ENCODE data around the gene IRAG1.

The IRAG1 gene

DNA sequence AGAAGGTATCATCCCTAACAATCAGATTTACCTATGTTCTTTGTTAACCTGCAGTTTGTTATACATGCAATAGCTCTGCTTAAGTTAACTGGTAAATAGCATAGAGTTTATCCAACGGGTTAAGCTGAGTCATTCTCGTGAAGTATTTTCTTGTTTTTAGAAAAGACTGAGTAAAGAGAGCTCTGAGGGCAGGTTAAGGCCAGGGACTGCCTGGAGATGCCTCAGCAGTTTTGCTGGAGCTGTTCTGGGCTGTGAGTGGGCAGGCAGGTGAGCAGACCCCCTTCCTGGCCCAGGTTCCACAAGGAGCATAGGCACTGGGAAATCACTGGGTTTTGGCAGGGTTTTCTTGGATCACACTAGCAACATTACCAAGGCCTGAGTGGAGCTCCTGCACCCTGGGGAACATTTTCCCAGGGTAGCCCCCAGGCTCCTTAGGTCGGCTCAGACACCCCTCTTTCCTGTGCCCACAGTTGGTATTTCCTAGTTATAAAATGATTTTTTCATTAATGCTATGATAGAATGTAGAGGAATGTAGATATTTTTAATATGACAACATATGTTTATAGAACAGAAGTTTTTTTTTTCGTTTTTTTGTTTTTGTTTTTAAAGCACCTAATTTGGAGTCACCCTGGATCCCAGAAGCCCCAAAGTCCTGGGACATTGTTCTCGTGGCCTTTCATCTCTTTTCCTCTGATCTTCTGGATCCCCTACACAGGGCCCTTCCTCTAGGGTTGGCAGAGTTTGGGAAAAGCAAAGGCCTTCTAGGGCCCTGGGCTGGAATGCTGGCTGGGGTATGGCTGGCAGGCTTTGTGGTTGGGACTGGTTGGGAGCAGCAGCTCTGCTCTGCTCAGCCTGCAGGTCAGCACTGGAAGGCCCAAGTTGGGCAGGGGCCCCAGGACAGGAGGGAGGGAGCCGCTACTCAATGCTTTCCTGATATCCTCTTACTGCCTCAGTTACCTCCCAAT is 26.7 kb downstream of the IRAG1 start:
- no peak for DNase-seq

DNA sequence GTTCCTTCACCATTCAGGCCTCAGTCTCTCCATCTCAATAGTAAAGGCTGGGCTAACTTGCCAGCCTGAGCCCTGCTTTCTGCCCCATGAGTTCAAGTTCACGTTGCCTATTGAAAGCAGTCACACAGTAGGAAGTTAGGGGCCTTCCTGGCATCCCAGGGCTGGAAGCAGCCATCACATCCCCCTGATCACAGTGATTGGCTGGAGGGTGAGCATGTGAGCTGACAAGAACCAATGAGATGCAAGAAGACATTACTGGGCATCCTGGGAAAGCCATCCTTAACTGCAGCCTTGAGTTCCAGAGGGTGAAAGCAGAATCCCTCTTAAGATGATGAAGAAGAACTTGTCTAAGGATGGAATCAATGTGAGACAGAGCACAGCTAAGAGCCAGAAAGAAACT is 29.1 kb downstream of the IRAG1 start:
- no peak for DNase-seq

DNA sequence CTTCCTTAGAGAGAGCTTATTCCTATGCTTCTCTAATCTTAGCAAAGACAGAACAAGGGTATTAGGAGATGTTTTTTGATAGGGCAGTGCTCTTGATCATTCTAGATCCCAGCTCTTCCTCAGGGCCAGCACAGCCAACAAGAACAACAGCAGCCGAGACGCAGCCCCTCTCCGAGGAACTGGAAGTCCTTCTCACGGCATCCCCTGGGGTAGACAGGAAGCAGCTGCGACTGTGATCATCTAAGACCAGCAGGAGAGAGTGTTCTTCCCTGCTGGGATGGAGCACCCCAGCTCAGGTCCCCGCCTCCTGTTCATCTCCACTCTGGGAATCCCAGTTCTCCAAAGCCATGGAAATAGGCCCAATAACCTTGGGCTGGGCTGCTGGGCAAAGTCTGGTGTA is 29.6 kb downstream of the IRAG1 start:
- no peak for DNase-seq

DNA sequence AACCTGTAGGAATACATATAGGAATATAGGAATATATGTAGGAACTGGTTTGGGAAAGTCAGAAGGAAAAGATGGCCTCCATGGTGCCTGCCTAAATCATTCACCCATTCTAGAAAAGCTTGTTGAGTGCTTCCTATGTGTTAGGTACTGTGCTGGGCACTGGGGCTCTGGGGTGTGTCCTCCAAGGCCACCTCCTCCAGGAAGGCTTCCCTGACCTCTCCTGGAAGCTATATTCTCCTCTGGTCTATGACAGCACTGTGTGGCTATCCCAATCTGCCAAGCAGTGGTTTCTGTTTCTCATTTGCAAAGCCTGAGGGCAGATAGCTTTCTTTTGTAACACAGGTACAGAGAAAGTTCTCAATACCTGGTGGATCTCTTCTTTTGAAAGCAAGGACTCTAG is 30.2 kb downstream of the IRAG1 start:
- no peak for DNase-seq

DNA sequence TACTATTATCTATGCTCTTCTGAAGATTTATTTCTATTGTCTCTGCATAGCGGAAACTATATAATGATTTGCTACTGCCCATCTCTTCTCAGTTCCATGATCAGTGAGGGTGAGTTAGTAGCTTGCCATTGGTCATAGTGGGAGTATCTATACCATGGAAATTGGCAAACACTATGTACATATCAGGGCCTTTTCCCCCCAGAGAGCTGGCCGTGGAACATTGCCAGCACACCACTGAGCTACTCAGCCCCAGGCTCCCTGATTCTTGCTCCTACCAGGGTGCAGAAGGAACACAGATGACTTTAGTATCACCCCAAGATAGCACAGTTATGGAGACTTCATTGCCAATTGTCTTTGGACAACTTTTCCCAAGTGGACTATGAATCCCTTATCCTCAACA is 33.2 kb downstream of the IRAG1 start:
- DNase-seq, result no peak

DNA sequence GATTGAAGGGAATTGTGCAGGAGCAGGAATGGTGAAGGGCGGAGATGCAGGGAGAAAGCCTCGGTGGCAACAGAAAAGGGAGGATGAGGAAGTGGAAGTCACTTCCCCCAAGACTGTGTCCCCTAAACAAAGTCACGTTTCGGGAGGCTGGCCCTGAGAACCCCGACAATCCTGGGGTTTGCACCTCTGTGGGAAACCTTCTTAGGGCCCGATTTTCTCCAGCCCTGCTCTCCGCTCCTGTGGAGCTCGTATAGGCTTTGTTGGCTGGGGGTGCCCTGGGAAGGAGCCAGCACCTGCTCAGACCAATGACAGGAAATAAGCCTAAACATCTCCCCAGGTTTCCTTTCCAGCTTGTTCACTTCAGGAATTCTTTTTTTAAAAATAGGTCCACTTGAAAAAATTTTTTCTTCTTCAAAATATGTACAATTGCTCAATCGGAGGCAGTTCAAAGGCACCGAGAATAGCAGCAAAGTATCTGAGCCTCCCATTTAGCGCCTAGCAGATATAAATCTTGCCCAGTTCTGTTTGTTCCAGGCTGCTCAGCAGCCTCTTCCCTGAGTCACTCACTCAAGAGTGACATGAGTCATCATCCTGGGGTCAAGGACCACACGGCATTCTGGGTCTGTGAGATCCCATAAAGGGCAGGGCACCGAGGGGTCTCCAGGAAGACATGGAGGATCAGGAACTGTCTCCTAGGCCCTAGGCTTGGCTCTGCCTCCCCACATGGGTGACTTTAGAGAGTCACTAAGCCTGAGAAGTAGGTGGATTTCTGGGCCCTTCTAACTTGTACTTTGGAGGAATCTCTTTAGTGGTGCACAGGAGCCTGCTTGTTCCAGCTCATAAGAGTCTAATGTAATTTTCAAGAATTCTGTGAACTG is 34.0 kb downstream of the IRAG1 start:
- no peak for DNase-seq

DNA sequence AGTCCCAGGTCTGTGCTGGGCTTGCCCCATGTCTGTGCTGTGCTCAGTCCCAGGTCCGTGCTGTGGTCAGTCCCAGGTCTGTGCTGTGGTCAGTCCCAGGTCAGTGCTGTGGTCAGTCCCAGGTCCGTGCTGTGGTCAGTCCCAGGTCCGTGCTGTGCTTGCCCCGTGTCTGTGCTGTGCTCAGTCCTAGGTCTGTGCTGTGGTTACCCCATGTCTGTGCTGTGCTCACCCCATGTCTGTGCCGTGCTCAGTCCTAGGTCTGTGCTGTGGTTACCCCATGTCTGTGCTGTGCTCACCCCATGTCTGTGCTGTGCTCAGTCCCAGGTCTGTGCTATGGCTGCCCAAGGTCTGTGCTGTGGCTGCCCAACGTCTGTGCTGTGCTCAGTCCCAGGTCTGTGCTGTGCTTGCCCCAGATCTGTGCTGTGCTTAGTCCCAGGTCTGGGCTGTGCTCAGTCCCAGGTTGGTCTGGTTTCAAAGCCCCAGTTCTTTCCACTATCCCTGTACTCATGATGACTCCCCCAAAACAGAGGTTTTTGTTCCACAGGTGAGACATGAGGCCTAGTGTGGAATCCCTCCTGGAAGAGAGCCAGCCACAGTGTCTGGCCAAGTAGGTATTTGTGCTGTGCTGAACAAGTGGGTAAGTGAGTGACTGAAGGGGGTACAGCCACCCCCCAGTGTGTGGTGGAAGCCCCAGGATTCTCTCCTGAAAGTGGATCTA is 34.8 kb downstream of the IRAG1 start:
- DNase-seq, result no peak

DNA sequence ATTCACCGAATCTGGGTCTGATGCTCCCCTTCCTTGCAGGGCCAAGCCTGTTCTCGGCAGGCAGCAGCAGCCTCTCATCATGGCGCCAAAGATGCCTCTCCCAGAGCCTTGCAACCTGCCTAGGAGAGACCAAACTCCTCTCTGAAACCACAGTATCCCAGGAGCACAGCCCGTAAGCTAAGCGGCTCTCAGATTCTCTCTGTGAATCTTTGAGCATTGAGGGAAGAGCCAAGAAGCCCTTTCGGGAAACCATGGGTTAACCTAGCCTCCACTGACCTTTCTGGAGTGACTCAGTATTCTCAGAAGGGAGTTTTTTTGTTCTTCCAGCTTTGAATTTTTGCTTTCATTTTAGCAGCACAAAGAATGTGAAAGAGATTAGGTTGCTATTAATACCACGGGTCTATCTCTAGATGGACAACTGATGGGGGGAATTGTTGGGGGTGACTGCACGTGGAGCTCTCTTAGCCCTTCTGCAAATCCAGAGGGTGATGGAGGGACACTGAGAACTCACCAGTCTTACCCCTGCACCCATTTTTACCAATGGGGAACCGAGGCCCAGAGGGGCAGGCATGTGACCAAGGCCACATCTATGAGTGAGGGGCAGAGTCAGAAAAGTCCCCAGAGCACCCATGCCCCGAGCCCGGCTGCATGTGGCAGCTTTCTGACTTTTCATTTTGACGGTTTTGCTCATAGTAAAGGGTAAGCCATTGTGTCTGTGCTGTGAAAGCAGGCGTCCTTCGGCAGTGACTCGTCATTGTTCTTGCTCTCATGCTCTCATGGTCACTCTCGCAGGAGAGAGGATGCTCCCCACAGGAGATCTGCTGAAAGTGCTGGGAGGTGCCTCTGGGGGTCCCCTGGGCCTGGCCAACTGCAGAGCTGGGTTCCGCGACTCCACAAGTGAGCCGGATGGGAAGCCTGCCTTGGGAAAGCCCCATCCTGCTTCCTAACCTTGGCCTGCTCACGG is 36.0 kb downstream of the IRAG1 start:
- DNase-seq, result no peak

DNA sequence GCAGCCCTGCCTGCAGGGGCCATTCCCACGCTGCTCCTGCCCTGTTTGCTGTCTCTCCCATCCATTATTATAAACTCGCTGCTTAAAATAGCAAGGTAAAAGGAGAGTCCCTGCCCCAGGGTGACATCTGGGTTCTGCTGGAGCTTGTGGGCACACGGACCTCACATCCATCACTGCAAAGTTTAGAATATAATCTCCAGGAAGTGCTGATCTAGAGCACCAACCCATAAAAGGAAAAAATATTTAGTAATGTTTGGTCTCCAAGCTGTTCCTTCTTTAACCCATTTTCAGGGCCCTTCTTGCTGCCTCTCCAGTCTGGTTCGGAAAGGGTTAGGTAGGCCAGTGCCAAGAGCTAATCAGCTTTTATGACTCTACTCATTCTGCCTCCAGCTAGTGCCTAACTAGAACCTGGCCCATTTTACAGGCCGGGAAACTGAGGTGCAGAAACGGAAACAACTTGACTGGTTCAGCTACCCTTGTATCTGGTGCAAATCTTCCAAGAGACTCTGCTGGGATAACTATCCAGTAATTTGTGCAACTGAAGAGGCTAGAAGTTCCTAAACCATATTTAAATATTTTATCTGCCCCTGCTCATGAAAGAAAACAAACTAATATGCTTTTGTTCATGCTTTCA is 37.5 kb downstream of the IRAG1 start:
- DNase-seq, result no peak

DNA sequence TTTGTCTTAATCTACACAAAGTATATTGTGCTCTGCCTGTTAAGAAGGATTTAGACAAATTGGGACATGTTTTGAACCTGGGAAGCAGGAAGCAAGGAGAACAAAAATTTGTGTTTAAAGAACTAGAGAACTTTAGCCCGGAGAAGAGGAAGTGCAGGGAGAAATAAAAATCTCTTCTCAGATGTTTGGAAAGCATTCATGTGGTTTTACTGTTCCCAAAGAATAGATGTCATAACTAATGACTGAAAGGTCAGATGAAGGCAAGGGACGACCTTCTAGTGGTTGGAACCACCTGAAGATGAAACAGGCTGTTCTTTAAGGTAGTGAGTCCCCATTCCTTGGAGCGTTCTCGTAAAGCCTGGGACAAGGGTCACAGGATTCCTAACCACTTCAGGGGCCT is 38.3 kb downstream of the IRAG1 start:
- DNase-seq, result no peak

DNA sequence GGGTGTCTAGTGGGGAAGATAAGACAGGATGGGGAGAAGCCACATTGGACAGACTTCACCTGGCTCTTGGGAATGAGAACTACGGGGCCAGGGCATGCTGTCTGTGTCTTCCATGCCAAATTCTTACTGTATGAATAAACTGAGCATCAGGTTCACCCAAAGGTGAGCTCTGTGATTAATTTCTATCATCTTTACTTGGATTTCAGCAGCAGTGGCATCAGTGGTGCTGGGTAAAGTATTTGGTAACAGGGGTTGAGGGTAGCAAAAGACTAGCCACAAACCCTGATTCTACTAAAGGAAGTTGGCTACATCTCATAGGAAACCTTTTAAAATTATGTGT is 38.8 kb downstream of the IRAG1 start:
- no peak for DNase-seq

DNA sequence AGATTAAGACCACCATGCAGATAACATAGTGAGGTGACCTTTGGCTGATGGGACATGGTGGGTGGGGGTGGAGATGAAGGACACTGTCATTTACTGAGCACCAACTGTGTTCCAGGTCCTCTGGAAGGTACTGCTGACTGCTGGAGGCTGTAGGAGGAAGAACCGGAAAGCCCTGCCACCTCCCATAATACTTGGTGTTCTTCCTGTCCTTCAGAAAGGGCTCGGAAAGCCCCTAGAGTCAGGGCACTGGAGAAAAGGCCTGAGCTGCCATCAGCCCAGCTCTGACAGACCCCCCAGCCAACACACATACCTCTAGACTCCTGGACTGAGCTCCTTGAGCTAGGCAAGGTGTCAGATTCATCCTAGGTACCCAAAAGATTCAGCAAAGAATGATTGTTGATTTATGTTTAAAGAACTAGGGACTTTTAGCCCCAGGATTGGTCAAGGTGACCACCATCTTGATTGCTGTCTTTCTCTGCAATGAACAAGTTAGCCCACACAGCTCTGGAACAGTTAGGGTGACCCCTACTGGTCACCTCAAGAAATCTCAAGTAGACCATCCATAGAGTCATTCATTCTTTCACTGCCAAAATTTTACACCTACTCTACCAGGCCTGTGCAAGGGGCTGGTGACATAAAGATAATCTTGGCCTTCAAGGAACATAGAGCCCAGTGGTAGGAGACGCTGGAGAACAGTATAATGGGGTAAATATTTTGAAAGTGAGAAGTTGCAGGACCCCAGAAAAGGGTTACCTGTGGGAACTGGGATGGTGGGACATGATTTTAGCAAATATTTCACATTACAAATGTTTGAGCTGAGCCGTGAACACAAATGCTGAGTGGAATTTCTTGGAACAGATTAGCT is 39.4 kb downstream of the IRAG1 start:
- peak; percentile 21 for DNase-seq

DNA sequence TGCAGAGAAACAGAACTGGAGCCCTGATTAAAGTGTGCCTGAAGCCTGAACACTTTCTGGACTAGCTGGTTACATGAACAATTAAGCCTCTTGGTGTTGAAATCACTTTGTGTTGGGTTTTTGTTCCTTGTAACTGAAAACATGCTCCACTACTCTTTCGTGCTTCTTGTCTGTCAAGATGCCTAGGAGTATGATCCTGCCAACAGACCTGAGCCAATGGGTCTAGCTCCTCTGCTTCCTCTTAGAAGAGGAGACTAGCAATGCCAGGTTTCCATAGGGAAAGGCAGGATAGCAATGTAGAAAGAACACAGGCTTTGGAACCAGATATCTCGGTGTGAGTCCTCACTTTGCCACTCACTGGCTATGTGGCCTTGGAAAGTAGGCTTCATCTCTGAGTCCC is 40.3 kb downstream of the IRAG1 start:
- DNase-seq, result no peak

DNA sequence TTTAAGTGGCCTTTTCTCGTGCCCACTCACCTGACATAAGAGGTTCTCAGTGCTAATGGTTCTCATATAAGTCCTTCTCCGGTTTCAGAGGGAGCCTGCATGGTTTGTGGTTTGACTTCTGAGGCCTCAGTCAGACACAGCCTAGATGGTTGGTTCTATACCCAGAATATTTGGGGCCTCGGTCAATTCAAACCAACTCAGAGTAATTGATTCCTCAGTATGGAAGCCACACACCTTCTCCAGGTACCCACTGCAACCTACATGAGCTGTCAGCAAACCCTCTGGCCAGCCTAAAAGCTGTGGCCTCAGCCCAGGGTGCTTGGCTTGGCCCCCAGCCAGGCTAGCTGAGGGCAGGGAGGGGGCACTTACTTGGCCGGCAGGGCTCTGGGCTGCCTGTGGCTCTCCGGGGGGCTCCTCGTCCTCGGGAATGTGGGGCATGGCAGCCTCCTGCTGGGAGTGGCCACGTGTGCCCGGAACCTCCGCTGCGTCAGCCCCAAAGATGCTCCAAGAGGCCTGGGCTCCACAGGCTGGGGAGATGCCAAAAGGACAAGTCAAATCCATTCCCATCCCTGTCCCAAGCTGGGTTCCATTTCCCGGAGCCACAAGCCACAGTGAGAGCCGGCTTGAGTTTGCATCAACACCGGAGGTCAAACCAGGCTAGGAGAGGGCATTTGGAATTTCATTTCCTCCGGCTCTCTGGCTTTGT is 41.7 kb downstream of the IRAG1 start:
- no peak for DNase-seq

DNA sequence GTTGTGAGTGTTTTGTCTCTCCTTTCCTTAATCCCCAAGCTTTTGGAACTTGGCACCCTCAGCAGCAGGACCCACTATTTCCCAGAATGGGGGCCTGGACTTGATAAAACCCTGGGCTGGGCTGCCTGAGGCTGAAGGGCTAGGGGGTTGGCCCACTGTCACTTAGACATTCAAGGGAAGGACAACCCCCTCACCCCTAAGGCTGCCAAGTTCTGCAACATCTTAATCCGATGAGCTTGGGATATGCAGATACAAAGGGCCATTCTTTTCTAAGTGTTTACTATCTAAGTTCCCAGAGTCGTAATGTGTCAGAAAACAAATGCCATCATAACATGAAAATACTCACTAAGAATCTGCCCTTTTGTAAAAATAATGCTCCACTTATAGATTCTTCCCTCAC is 42.9 kb downstream of the IRAG1 start:
- DNase-seq, result no peak

DNA sequence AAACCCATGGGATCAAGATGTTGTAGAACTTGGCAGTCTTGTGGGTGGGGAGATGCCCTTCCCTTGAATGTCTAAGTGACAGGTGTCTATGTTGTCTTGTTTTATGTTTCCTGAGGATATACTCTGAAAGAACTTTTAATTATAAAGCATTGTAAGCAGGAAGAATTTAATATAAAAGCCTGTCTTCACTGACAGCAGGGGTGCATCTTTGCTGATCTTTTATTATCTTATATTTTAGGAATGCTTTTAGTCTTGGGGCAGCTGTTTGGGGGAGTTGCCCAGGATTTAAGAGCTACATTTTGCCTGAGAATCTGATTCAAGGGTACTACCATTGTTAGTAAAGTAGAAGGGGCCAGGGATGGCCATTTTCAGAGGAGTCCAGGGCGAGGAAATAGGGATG is 43.4 kb downstream of the IRAG1 start:
- no peak for DNase-seq

DNA sequence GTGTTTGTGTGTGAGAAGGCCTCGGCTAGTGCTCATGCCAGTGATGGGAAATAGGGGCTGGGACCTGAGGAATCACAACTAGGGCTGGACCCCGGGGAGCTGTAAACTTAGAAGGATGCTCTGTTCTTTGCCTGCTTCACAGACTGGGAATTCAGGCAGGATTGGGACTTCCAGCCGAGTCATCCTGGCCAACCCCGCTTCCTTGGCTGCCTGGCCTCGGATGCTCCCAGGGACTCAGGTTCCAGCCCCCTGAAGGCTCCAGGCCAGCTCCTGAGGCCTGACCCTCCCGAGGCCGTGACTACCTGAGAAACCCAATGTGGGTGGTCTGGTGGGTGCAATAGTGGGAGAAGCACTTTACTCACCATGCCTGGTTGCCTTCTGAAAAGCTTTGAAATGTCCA is 44.7 kb downstream of the IRAG1 start:
- DNase-seq, result no peak

DNA sequence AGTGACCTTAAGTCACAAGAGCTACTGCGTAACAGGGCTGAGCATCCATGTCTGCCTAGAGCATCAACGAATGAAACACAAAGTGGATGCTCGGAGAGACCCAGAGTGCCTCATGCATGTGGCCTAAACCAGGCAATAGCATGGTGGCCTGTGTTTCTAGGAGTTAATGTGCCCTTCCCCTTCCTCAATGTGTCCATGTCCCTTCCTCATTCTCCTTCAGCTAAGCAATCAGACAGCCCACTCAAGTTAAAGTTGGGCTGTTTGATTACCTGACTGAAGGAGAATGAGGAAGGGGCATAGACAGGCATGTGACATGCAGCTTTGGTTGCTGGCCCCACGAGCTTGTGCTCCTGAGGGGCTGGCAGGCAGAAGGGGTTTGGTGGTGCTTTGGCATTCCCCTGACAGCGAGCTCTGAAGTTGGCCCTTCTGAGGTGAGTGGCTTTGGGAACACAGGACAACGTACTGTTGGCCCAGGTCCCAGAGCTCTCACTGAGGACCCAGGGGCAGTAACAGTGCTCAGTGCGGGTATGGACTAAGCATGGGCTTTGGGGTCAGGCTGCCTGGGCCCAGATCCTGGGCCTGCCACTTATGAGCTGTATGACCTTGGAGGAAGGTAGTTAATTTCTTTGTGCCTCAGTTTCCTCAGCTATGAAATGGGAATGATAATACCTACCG is 46.7 kb downstream of the IRAG1 start:
- no peak for DNase-seq

DNA sequence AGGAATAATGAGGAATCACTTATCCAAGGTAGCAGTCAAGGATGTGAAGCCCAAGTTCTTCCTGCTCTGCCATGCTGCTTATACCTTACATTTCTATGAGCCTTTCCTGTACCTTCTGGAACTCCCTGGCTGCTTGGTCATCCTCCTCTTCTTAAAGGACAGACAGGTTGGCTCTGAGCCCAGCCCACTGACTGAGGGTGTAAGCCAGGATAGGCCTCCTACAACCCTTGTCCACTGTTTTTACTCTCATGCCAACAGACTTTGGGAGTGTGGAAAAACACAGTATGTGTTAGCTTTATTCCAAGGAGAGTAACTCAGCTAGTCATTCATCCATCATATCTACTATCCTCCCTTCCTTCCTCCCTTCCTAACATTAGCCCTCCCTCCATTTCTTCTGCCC is 47.5 kb downstream of the IRAG1 start:
- no peak for DNase-seq
